Measurements from ENCODE around the gene GNAT2.

GNAT2 gene

GRCh38 chr1:109584766-109585165 is 34.6 kb downstream of the GNAT2 start:
- Histone ChIP-seq H4K20me1 (ENCODE audit: control insufficient read depth, insufficient read depth, low read depth, low read length) (no peaks in the 10 kb centered on the region), H3K36me3 (ENCODE audit: control insufficient read depth, low read length) (peaks cover 59% of the 10 kb centered on the region), H3F3A (ENCODE audit: control insufficient read depth, insufficient read depth) (no peaks in the 10 kb centered on the region), H3K4me1 (ENCODE audit: control insufficient read depth, low read length) (no peaks in the 10 kb centered on the region), H3K79me2 (ENCODE audit: control insufficient read depth, low read length) (no peaks in the 10 kb centered on the region), H3K27ac (ENCODE audit: low read depth, low read length) (no peak overlapping the region), H3K9me3 (ENCODE audit: control insufficient read depth, insufficient read depth, low read length) (no peaks in the 10 kb centered on the region), H3K4me2 (ENCODE audit: low read length) (no peak overlapping the region), H3K9me2 (replicated peaks; ENCODE audit: control insufficient read depth, low read length) (no peaks in the 10 kb centered on the region), H3K4me3 (ENCODE audit: low read length) (no peak overlapping the region), H3K27me3 (ENCODE audit: control insufficient read depth, low read length) (no peaks in the 10 kb centered on the region)
- TF ChIP-seq EZH2phosphoT487 (IDR thresholded peaks at IDR 0.05; ENCODE audit: borderline replicate concordance, low read length), result no peak
- TF ChIP-seq, protein P1, sequence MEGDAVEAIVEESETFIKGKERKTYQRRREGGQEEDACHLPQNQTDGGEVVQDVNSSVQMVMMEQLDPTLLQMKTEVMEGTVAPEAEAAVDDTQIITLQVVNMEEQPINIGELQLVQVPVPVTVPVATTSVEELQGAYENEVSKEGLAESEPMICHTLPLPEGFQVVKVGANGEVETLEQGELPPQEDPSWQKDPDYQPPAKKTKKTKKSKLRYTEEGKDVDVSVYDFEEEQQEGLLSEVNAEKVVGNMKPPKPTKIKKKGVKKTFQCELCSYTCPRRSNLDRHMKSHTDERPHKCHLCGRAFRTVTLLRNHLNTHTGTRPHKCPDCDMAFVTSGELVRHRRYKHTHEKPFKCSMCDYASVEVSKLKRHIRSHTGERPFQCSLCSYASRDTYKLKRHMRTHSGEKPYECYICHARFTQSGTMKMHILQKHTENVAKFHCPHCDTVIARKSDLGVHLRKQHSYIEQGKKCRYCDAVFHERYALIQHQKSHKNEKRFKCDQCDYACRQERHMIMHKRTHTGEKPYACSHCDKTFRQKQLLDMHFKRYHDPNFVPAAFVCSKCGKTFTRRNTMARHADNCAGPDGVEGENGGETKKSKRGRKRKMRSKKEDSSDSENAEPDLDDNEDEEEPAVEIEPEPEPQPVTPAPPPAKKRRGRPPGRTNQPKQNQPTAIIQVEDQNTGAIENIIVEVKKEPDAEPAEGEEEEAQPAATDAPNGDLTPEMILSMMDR (IDR thresholded peaks at IDR 0.05; ENCODE audit: low read depth, low read length, poor library complexity, severe bottlenecking), result no peak

DNA sequence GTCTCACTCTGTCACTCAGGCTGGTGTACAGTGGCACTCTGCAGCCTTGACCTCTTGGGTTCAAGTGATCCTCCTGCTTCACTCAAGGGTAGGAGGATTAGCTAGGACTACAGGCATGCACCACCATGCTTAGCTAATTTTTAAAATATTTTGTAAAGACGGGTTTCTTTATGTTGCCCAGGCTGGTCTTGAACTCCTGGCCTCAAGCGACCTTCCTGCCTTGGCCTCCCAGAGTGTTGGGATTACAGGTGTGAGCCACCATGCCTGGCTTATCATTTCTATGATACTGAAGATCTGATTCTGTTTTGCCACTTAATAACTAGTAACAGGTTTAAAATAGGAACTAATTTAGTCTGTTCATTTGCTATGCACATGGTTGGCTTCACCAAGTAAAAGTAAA is 37.4 kb downstream of the GNAT2 start:
- Histone ChIP-seq H3K4me1 (ENCODE audit: control insufficient read depth, low read length) (no peaks in the 10 kb centered on the region), H3F3A (ENCODE audit: control insufficient read depth, insufficient read depth) (no peaks in the 10 kb centered on the region), H3K4me2 (ENCODE audit: low read length) (no peak overlapping the region), H3K27me3 (ENCODE audit: control insufficient read depth, low read length) (no peaks in the 10 kb centered on the region), H3K36me3 (ENCODE audit: control insufficient read depth, low read length) (peaks cover 53% of the 10 kb centered on the region), H3K27ac (ENCODE audit: low read depth, low read length) (no peak overlapping the region), H3K79me2 (ENCODE audit: control insufficient read depth, low read length) (no peaks in the 10 kb centered on the region), H4K20me1 (ENCODE audit: control insufficient read depth, insufficient read depth, low read depth, low read length) (no peaks in the 10 kb centered on the region), H3K9me2 (replicated peaks; ENCODE audit: control insufficient read depth, low read length) (no peaks in the 10 kb centered on the region), H3K4me3 (ENCODE audit: low read length) (no peak overlapping the region), H3K9me3 (ENCODE audit: control insufficient read depth, insufficient read depth, low read length) (no peaks in the 10 kb centered on the region)
- TF ChIP-seq, protein P1 (IDR thresholded peaks at IDR 0.05; ENCODE audit: low read depth, low read length, poor library complexity, severe bottlenecking), result no peak
- TF ChIP-seq EZH2phosphoT487 (IDR thresholded peaks at IDR 0.05; ENCODE audit: borderline replicate concordance, low read length), result no peak

DNA sequence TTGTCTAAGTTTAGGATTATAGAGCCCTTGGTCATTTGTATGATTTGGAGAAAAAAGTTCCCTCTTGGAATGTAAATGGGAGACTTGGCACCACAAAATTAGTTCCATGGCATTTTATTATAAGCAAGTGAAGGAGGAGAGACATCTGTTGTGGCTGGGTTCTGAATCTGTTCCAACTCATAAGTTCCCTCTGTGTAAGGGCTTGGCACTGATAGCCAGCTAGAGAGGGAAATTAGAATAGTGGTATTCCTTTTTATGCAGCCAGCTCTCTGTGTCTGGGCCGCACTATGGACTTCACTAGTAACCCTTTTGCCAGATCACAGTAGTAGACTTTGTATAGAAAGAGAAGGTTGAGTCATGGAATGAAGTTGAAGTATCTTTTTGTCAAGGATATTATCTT is 39.9 kb downstream of the GNAT2 start:
- Histone ChIP-seq H3K36me3 (ENCODE audit: control insufficient read depth, low read length) (peaks cover 35% of the 10 kb centered on the region), H4K20me1 (ENCODE audit: control insufficient read depth, insufficient read depth, low read depth, low read length) (no peaks in the 10 kb centered on the region)
- TF ChIP-seq, protein P1 (IDR thresholded peaks at IDR 0.05; ENCODE audit: low read depth, low read length, poor library complexity, severe bottlenecking), result no peak
- TF ChIP-seq EZH2phosphoT487 (IDR thresholded peaks at IDR 0.05; ENCODE audit: borderline replicate concordance, low read length), result no peak

More for the DNA sequence above, 39.9 kb downstream of the GNAT2 start:
- no peaks in the 10 kb centered on the region for H3K9me2 ChIP-seq (replicated peaks; ENCODE audit: control insufficient read depth, low read length)
- no peak overlapping the region for H3K4me3 ChIP-seq (ENCODE audit: low read length)
- H3K27me3 ChIP-seq (ENCODE audit: control insufficient read depth, low read length), result no peaks in the 10 kb centered on the region
- H3K27ac ChIP-seq (ENCODE audit: low read depth, low read length), result no peak overlapping the region
- no peaks in the 10 kb centered on the region for H3K4me1 ChIP-seq (ENCODE audit: control insufficient read depth, low read length)
- no peaks in the 10 kb centered on the region for H3K79me2 ChIP-seq (ENCODE audit: control insufficient read depth, low read length)
- no peak overlapping the region for H3K4me2 ChIP-seq (ENCODE audit: low read length)
- no peaks in the 10 kb centered on the region for H3F3A ChIP-seq (ENCODE audit: control insufficient read depth, insufficient read depth)
- H3K9me3 ChIP-seq (ENCODE audit: control insufficient read depth, insufficient read depth, low read length), result no peaks in the 10 kb centered on the region
